Rectal smooth muscle tissue (tissue), 1 donor: ENCODE results near the gene SASH3.
A peak's percentile ranks its signal among the peaks of the same experiment; 100 is the strongest.

Experiments used
- H3K27ac ChIP-seq: one replicate; pipeline ENCODE4 v1.7.0; 2013; ENCODE audit warnings: low read depth, low read length, inconsistent platforms
- H3K27me3 ChIP-seq: one replicate; pipeline ENCODE4 v1.7.0; 2013; ENCODE audit warnings: low read length; ENCODE audit not compliant: control insufficient read depth, insufficient read depth
- H3K36me3 ChIP-seq: one replicate; pipeline ENCODE4 v1.7.0; 2013; ENCODE audit warnings: low read length; ENCODE audit not compliant: control insufficient read depth, insufficient read depth
- H3K4me1 ChIP-seq: one replicate; pipeline ENCODE4 v1.7.0; 2013; ENCODE audit warnings: low read length; ENCODE audit not compliant: control insufficient read depth, insufficient read depth
- H3K4me3 ChIP-seq: one replicate; pipeline ENCODE4 v1.7.0; 2013; ENCODE audit warnings: low read length
- H3K9ac ChIP-seq: one replicate; pipeline ENCODE4 v1.7.0; 2013; ENCODE audit warnings: low read length

Gene SASH3

DNA sequence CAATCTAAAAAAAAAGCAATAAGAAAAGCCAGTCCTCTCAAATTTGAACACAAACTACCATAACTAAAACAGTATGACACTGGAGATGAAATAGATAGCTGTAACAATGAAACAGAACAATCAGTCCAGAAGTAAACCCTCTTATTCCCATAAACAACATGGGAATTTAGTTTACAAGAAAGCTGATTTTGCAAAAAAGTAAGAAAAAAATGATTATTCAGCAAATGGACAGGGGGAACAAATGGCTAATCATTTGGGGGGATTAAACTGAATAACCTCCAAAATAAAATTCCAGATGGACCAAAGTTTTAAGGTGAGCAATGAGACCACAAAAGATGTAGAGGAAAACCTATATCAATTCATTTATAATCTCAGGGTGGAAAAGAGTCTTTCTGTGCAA, 16.1 kb upstream of the SASH3 start:
- no peak overlapping the region for H3K9ac ChIP-seq
- no peaks in the 10 kb centered on the region for H3K4me1 ChIP-seq
- H3K27ac ChIP-seq: no peak overlapping the region
- no peaks in the 10 kb centered on the region for H3K27me3 ChIP-seq
- no peaks in the 10 kb centered on the region for H3K36me3 ChIP-seq
- H3K4me3 ChIP-seq: no peak overlapping the region

DNA sequence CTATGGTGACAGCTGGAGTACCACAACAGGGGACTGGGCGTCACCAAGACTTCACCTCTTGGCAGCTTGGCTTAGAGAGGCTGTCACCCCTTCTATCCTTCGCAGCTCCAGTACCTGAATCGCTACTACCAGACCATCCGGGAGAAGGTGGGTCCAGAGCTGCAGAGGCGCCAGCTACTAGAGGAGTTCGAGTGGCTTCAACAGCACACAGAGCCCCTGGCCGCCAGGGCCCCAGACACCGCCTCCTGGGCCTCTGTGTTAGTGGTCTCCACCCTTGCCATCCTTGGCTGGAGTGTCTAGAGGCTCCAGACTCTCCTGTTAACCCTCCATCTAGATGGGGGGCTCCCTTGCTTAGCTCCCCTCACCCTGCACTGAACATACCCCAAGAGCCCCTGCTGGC, 11.6 kb upstream of the SASH3 start:
- Histone ChIP-seq H3K4me1 (no peaks in the 10 kb centered on the region), H3K27ac (no peak overlapping the region), H3K27me3 (no peaks in the 10 kb centered on the region), H3K36me3 (no peaks in the 10 kb centered on the region), H3K9ac (no peak overlapping the region), H3K4me3 (no peak overlapping the region)

DNA sequence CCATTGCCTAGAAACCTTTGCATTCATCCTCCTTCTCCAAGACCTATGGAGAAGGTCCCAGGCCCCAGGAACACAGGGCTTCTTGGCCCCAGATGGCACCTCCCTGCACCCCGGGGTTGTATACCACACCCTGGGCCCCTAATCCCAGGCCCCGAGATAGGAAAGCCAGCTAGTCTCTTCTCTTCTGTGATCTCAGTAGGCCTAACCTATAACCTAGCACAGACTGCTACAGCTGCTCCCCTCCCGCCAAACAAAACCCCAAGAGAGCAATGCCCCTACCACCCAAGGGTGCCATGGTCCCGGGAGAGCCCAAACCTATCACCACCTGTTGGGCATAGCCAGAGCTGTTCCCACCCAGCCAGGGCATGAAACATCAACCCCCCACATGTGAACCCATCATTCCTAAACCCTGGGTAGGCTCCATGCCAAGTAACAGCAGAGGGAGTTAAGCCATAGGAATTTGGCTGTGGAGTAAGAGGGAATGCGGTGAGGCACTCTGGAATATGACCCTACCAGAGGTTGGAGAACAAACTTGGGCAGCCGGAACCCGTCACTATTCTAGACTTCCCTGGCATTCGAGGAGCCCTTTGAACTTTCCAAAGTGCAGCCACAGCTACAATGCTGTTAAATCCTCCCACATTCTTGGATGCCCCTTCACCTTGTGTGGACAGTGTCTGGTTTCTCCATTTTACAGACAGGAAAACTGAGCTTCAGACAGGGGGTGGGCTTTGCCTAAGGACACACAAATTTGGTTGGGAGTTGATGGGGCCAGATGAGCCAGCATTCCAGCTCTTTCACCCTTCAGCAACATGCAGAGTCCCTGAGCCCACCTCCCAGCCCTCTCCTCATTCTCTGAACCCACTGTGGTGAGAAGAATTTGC, 10.9 kb upstream of the SASH3 start:
- no peak overlapping the region for H3K4me3 ChIP-seq
- H3K4me1 ChIP-seq: no peaks in the 10 kb centered on the region
- H3K27ac ChIP-seq: no peak overlapping the region
- no peaks in the 10 kb centered on the region for H3K27me3 ChIP-seq
- H3K36me3 ChIP-seq: no peaks in the 10 kb centered on the region
- H3K9ac ChIP-seq: no peak overlapping the region

DNA sequence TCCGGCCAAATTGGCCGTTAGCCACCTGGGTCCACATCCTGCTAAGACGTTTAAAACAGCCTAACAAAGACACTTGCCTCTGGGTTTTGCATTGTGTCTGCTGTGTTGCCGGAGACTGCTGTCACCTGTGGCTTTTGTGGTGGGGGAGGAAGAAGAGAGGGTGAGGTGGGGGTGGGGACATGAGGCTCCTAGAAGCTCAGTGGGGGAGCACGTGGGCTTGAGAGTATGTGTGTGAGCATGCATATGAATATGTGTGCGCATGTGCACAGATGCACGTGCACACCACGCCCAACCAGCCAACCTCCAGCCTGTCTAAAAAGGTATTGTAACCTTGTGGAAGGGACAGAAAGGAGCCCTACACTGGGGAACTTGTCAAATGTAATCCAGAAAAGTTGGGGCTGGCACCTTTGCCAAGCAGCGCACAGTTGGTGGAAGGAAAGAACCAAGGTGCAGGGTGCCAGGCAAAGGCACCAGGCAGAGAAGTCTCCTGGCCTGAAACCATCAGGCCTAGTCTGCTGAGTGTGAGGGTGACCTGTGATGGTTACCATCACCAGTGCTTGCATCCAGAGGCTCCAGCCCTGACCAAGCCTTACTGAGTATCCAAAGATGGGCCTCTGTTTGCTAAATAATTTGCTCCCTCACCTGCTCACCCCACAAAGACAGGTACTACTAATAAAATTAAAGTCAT, 10.1 kb upstream of the SASH3 start:
- no peak overlapping the region for H3K27ac ChIP-seq
- H3K9ac ChIP-seq: no peak overlapping the region
- no peak overlapping the region for H3K4me3 ChIP-seq
- H3K4me1 ChIP-seq: no peaks in the 10 kb centered on the region
- no peaks in the 10 kb centered on the region for H3K36me3 ChIP-seq
- no peaks in the 10 kb centered on the region for H3K27me3 ChIP-seq

DNA sequence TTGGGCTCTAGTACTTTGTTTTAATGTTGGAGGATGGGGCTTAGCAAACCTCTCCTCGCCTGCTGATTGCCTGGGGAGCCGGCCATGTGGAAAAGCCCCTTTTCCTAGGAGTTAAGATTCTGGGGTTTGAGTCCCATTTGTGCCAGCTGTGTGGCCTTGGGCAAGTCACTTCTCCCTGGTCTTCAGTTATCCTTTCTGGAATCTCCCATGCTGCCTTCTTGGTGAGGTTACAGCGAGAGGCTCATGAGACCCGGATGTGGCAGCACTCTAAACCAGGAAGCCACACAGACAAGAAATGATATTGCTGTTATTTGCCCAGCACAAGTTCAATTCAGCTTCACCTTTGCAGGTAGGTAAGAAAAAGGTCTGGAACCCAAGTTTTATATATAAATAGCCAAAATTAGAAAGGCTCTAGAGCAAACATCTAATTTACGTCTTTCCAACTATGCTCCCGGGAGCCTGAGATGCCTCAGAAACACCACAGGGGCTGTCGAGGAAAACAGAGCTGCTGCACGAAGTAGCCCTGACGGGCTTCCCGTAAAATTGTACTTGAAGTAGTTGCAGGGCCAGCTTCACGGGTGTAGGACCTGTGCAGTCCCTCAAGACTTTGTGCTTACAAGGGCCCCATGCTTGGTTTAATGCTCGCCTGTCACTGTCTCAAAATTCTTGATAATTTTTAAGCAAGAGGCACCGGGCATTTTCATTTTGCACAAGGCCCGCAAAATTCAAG, 8.3 kb upstream of the SASH3 start:
- H3K36me3 ChIP-seq: no peaks in the 10 kb centered on the region
- H3K9ac ChIP-seq: no peak overlapping the region
- H3K4me1 ChIP-seq: no peaks in the 10 kb centered on the region
- no peaks in the 10 kb centered on the region for H3K27me3 ChIP-seq
- H3K4me3 ChIP-seq: no peak overlapping the region
- no peak overlapping the region for H3K27ac ChIP-seq

DNA sequence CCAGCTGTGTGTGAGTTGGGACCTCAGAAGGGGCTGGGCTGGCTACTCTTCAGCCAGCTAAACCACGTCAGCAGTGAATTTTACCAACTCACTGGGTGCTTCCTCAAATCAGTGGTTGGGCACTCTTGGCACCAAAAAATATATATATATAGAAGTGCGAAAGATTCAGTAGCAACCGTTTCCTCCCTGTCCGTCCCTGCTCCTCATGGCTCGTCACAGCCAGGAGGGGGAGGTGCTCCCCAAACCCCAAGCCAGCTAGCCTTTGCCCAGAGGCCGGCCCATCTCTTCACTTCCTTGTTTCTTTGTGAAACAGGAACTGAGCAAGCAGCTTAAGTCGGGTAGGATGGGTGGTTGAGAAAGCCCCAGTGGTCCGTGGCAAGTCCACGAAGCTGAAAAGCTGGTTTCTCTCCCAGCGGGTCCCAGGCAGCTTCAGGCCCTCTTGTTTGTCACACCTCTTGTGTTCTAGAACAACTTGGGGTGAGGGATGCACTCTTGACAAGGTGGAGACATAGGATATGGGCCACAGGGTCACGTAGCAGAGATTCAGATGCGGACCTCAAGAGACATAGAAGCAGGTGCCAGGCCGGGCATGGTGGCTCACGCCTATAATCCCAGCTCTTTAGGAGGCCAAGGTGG, 6.8 kb upstream of the SASH3 start:
- Histone ChIP-seq H3K9ac (no peak overlapping the region), H3K36me3 (no peaks in the 10 kb centered on the region), H3K4me3 (no peak overlapping the region), H3K27ac (no peak overlapping the region), H3K4me1 (no peaks in the 10 kb centered on the region), H3K27me3 (no peaks in the 10 kb centered on the region)

DNA sequence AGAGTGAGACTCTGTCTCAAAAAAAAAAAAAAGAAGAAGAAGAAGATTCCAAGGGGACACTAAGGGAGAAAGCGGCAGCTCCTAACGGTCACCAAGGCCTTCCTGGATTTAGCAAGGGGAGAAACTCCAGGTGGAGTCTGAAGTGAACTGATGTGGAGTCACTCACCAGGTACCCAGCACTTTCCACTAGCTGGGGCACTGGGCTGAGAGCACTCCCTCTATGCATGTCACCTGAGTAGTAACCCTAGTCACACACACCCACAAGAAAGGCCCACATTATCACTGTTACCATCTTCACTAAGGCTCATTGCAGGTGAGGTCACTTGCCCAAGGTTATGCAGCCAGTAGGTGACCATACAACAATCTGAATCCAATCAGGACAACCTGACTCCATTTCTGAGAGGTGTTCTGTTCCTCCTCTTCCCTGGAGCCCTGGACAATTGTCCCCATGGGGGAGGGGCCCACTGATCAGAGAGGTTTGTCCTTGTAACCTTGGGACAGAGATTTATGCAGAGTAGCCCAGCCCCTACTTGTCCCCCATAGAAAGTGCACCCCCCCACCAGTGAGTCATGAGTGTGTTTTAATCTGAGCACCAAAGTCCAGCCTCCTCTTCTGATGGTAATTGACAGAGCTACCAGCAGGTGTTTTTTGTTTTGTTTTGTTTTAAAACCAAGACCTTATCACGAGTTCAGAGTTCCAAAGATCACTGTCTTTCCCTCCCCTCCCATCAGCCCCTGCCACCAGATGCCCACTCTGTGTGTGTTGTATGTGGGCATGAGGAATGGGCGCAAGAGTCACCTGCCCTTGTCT, 5.9 kb upstream of the SASH3 start:
- Histone ChIP-seq H3K27ac (no peak overlapping the region), H3K36me3 (no peaks in the 10 kb centered on the region), H3K9ac (no peak overlapping the region), H3K27me3 (no peaks in the 10 kb centered on the region), H3K4me1 (no peaks in the 10 kb centered on the region), H3K4me3 (no peak overlapping the region)

DNA sequence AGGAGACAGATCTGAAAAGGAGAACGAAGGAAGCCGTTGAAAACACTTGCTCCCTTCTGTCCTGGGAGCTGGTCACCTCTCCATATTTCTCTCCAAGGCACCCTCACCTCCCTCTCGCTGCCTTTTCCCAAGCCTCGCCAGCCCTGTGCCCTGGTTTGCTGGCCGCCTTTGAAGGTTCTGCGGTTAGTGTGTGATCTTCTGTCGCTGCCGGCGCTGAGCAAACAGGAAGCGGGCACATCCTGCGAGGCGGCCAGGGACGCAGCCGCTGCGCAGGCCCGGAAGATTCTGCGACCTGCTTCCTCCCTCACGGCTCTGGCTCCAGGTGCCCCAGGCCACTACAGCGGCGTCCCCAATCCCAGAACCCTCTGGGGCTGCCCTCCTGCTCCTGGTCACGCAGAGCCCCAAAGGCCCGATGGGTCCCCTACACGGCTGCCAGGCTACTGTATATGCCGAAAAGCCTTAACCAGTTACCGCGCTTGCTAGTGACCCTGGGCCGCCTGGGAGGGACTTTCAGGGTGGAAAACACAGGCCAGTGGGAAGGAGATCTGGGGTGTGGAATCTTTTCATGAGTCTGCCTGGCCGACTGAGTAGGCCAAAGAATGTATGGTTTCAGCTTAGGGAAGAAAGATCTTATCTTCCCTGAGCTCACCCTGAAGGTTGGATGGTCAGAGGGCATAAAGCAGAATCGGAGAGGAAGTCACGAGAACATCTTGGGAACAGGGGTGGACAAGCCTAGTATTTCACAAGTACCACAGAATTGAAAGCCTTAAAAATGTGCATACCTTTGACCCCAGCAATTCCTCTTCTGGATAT, 2.3 kb upstream of the SASH3 start:
- H3K27ac ChIP-seq: no peak overlapping the region
- H3K4me1 ChIP-seq: no peaks in the 10 kb centered on the region
- peak overlapping the region; percentile 13 for H3K4me3 ChIP-seq
- no peaks in the 10 kb centered on the region for H3K36me3 ChIP-seq
- H3K9ac ChIP-seq: peak overlapping the region; percentile 30
- H3K27me3 ChIP-seq: no peaks in the 10 kb centered on the region

DNA sequence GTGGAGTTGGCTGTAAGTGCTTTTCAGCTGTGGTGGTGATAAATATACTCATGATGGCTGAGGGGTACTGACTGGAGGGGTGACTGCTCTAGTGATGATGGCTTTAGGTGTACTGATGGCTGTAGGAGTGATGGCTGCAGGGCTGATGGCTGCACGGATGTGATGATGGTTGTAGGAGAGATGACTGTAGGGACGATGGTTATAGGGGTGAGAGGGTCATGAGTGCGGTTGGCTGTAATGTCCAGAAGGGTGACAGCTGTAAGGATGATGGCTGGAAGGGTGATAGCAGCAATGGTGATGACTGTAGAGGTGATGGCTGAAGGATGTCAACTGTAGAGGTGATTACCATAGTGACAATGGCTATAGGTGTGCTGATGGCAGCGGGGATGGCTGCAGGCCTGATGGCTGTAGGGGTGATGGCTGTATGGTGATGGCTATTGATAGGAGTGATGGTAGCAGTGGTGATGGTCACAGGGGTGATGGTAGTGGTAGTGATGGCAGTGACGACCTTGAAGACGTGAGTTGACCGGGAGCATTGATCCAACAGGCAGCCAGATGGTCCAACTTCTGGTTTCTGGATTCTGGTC, 570 bp upstream of the SASH3 start:
- Histone ChIP-seq H3K36me3 (no peaks in the 10 kb centered on the region), H3K4me3 (peak overlapping the region; percentile 33)

DNA sequence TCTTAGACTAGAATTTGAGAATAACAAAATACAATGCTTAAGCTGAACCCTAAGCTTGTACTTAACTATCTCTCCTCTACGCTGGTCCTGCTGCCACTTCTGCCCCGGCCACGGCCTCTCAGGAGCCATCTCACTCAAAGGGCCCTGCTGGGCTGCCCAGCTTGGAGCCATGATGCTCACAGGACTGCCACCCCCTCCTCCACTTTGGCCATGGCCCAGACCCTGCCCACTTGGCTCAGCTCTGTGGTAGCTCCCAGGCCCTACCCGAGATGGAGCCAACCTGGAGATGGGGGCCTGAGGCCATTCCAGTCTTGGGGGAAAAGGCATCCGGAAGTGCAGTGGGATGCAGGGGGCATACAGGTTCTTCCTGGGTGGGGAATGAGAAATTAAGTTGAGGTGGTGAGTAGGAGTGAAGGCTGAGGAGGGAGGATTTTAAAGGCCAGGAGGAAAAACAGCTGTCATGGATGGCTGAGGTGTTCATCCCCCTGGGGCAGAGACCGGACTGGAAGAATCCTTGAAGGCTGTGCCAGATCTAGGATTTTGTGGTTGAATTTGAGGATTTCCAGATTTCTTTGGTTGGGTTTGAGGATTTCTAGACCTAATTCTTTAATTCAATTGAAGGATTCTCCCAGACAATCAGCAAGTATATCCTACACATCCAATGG, 824 bp downstream of the SASH3 start:
- peak overlapping the region; percentile 62 for H3K4me3 ChIP-seq
- no peaks in the 10 kb centered on the region for H3K4me1 ChIP-seq
- no peak overlapping the region for H3K9ac ChIP-seq

More for the DNA sequence above, 570 bp upstream of the SASH3 start:
- no peak overlapping the region for H3K27ac ChIP-seq
- no peak overlapping the region for H3K9ac ChIP-seq
- no peaks in the 10 kb centered on the region for H3K4me1 ChIP-seq
- no peaks in the 10 kb centered on the region for H3K27me3 ChIP-seq

More for the DNA sequence above, 824 bp downstream of the SASH3 start:
- Histone ChIP-seq H3K27me3 (no peaks in the 10 kb centered on the region), H3K36me3 (no peaks in the 10 kb centered on the region), H3K27ac (no peak overlapping the region)
